Osteoblast (primary cell): ENCODE measurements around the gene ZC3H13. TPM values are rescaled to one million over a fixed set of nuclear protein-coding genes. Genes with fewer than 3 reads are reported as not detected.

Source experiments
- DNase-seq: peaks from one replicate; pipeline ENCODE4 v3.0.0; 2011; ENCODE audit warnings: low spot score, mixed read lengths; ENCODE audit not compliant: insufficient read length; ENCODE audit errors: missing footprints
- H2AFZ ChIP-seq: 2 replicates; pipeline ENCODE4 v1.6.0; 2011; ENCODE audit warnings: mild to moderate bottlenecking, low read length
- H3K27ac ChIP-seq: 2 replicates; pipeline ENCODE4 v1.5.1; 2011; ENCODE audit warnings: mild to moderate bottlenecking, low read depth, low read length, moderate library complexity
- H3K27me3 ChIP-seq: 2 replicates; pipeline ENCODE4 v1.6.0; 2012; ENCODE audit warnings: mild to moderate bottlenecking, control low read depth, inconsistent platforms, low read length, moderate library complexity; ENCODE audit not compliant: insufficient read depth
- H3K36me3 ChIP-seq: 2 replicates; pipeline ENCODE4 v1.5.1; 2011; ENCODE audit warnings: mild to moderate bottlenecking, low read length, control low read depth, moderate library complexity; ENCODE audit not compliant: insufficient read depth
- H3K4me1 ChIP-seq: 2 replicates; pipeline ENCODE4 v1.5.1; 2011; ENCODE audit warnings: mild to moderate bottlenecking, low read length, control low read depth, moderate library complexity; ENCODE audit not compliant: insufficient read depth
- H3K4me2 ChIP-seq: 2 replicates; pipeline ENCODE4 v1.6.0; 2011; ENCODE audit warnings: mild to moderate bottlenecking, low read length; ENCODE audit not compliant: insufficient read depth
- H3K4me3 ChIP-seq: fragments of 200-600 bp; sonication (generic); 3 replicates; pipeline ENCODE4 v1.5.1; 2012; ENCODE audit warnings: mild to moderate bottlenecking, low read length, inconsistent platforms; ENCODE audit not compliant: insufficient read depth
- H3K79me2 ChIP-seq: 2 replicates; pipeline ENCODE4 v1.6.0; 2012; ENCODE audit warnings: mild to moderate bottlenecking, low read length, control low read depth, inconsistent platforms; ENCODE audit not compliant: insufficient read depth
- H3K9me3 ChIP-seq: 2 replicates; pipeline ENCODE4 v1.5.1; 2011; ENCODE audit warnings: low read depth, low read length, control low read depth
- H4K20me1 ChIP-seq: 2 replicates; pipeline ENCODE4 v1.6.0; 2012; ENCODE audit warnings: mild to moderate bottlenecking, low read length, control low read depth; ENCODE audit not compliant: insufficient read depth
- CTCF ChIP-seq: IDR thresholded peaks from 2 replicates; pipeline ENCODE4 v1.5.1; 2011; ENCODE audit warnings: mild to moderate bottlenecking, low read depth, low read length, moderate library complexity; ENCODE audit errors: extremely low read depth
- total RNA-seq: library from RNA; depleted of rRNA; stranded (reverse); fragments of >200 nt; gene quantifications from 2 replicates; pipeline ENCODE4 v1.2.3, GENCODE V29; 2012

Gene ZC3H13
- total RNA-seq, 1 donor, result 19.5 TPM

GRCh38 chr13:45921162-45921736 lies 131.3 kb downstream of the ZC3H13 start:
- Histone ChIP-seq H3K27ac (no peak overlapping the region), H3K4me2 (no peak overlapping the region), H2AFZ (no peak overlapping the region), H3K79me2 (no peaks in the 10 kb centered on the region), H3K27me3 (peaks cover 5% of the 10 kb centered on the region), H3K9me3 (no peaks in the 10 kb centered on the region), H3K4me3 (no peak overlapping the region), H3K4me1 (no peaks in the 10 kb centered on the region), H4K20me1 (no peaks in the 10 kb centered on the region), H3K36me3 (no peaks in the 10 kb centered on the region)
- DNase-seq, result no peak
- no peak for TF ChIP-seq CTCF

GRCh38 chr13:45918597-45918996 lies 133.9 kb downstream of the ZC3H13 start:
- Histone ChIP-seq H4K20me1 (no peaks in the 10 kb centered on the region), H3K79me2 (no peaks in the 10 kb centered on the region), H3K4me3 (no peak overlapping the region), H3K4me1 (no peaks in the 10 kb centered on the region), H3K27me3 (no peaks in the 10 kb centered on the region), H2AFZ (no peak overlapping the region), H3K27ac (no peak overlapping the region), H3K36me3 (no peaks in the 10 kb centered on the region), H3K9me3 (no peaks in the 10 kb centered on the region), H3K4me2 (no peak overlapping the region)
- TF ChIP-seq CTCF, result no peak
- no peak for DNase-seq

GRCh38 chr13:45917019-45917418 lies 135.5 kb downstream of the ZC3H13 start:
- Histone ChIP-seq H3K4me1 (no peaks in the 10 kb centered on the region), H3K4me3 (no peak overlapping the region), H3K36me3 (no peaks in the 10 kb centered on the region), H3K27me3 (no peaks in the 10 kb centered on the region), H3K79me2 (no peaks in the 10 kb centered on the region), H4K20me1 (no peaks in the 10 kb centered on the region), H3K27ac (no peak overlapping the region), H3K4me2 (no peak overlapping the region), H3K9me3 (no peaks in the 10 kb centered on the region), H2AFZ (no peak overlapping the region)
- no peak for TF ChIP-seq CTCF
- no peak for DNase-seq

GRCh38 chr13:45915686-45916439 lies 136.7 kb downstream of the ZC3H13 start:
- no peak for TF ChIP-seq CTCF
- H3K9me3 ChIP-seq, result no peaks in the 10 kb centered on the region
- no peaks in the 10 kb centered on the region for H3K36me3 ChIP-seq
- H3K27ac ChIP-seq, result no peak overlapping the region
- no peak overlapping the region for H2AFZ ChIP-seq
- H4K20me1 ChIP-seq, result no peaks in the 10 kb centered on the region
- no peaks in the 10 kb centered on the region for H3K27me3 ChIP-seq
- H3K4me1 ChIP-seq, result no peaks in the 10 kb centered on the region
- no peak overlapping the region for H3K4me3 ChIP-seq
- H3K4me2 ChIP-seq, result no peak overlapping the region
- H3K79me2 ChIP-seq, result no peaks in the 10 kb centered on the region
- DNase-seq, result no peak
